ENCODE data around the gene ZNF525.
A peak's percentile ranks its signal among the peaks of the same experiment; 100 is the strongest.
"Not testable (repeated sequence)": the region's sequence is repeated elsewhere in the genome, so short reads cannot be mapped to it uniquely, and the experiment has no call there.

The ZNF525 gene

DNA sequence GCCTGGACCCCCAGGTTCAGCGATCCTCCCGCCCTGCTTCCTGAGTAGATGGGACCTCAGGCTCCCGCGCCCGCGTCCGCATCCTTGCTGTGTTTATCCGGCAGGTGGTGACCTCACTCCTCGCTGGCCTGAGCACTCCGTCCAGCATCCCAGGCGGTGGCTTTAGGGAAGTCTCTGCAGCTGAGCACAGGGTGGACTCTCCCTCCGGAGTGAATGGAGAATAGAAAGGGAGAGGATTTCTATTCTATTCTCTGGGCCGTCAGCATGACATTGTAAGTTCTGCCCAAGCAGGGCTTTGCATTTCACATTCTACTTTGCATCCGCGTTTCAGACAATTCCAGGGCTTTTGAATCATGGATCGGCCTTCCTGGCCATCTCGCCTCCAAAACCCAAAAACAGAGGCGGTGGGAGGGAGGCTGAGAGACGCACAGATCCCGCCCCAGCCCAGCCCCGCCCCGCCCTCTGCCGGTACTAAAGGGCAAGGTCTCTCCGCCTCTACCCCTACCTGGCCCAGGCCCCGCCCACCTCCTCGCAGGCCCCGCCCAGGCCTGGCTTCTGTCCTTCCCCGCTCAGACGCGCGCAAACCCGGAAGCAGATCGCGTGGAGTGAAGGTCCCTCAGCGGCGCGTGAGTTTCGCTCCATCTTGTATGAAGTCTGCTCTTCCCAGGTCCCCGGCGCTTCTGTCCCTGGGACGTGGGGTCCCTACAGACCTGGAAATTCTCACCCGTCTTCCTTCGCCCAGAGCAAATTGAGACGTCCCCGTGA, at the start of gene ZNF525:
ZNF525 (plus strand) TSS at position 572 of the 765 bp plus-strand sequence. CDS start 6,577 bp downstream, outside the sequence.
- DNase-seq (ENCODE audit: low read depth) = peak; percentile 85

DNA sequence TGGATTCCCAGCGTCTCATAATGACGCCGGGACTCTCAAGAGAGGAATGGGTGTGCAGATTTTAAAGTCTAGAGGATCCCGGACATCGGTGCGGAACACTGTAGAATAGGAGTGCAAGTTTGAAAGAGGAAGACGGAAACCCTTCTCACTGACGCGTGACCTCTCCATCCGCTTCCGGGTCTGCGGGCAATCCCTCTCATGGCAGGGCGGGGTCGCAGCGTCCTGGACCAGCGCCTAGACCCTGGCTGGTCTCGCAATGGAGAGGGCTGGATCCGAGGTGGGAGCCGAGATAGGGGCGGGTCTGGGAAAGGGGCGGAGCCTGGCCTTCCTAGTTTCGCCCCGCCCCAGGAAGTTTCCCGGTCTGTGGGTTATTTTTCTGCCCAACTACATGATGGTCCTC, 36.5 kb upstream of the ZNF525 start:
- DNase-seq (ENCODE audit: low read depth) = no peak

DNA sequence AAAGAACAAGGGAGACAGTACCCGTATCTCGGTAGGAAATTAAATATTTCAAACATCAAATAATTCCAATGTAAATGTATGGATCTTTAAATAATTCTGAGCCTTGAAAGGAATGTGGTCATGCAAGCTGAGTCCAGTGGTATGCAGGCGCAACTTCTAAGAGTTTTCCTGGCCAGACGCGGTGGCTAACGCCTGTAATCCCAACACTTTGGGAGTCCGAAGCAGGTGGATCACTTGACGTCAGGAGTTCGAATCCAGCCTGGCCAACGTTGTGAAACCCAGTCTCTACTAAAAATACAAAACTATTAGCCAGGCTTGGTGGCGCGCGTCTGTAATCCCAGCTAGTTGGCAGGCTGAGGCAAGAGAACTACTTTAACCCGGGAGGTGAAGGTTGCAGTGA, 33.0 kb upstream of the ZNF525 start:
- DNase-seq (ENCODE audit: low read depth) = no peak

DNA sequence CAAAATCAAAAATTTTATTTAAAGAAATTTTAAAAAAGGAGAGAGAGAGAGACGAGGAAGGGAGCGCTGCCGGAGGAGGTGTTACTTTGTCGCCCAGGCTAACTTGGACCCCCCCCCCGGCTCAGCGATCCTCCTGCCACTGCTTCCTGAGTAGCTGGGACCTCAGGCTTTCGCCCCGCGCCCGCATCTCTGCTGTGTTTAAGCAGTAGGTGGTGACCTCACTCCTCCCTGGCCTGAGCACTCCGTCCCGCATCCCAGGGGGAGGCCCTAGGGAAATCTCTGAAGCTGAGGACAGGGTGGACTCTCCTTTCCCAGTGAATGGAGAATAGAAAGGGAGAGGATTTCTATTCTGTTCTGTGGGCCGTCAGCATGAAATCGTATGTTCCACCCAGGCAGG, 32.4 kb upstream of the ZNF525 start:
- no peak for DNase-seq (ENCODE audit: low read depth)

DNA sequence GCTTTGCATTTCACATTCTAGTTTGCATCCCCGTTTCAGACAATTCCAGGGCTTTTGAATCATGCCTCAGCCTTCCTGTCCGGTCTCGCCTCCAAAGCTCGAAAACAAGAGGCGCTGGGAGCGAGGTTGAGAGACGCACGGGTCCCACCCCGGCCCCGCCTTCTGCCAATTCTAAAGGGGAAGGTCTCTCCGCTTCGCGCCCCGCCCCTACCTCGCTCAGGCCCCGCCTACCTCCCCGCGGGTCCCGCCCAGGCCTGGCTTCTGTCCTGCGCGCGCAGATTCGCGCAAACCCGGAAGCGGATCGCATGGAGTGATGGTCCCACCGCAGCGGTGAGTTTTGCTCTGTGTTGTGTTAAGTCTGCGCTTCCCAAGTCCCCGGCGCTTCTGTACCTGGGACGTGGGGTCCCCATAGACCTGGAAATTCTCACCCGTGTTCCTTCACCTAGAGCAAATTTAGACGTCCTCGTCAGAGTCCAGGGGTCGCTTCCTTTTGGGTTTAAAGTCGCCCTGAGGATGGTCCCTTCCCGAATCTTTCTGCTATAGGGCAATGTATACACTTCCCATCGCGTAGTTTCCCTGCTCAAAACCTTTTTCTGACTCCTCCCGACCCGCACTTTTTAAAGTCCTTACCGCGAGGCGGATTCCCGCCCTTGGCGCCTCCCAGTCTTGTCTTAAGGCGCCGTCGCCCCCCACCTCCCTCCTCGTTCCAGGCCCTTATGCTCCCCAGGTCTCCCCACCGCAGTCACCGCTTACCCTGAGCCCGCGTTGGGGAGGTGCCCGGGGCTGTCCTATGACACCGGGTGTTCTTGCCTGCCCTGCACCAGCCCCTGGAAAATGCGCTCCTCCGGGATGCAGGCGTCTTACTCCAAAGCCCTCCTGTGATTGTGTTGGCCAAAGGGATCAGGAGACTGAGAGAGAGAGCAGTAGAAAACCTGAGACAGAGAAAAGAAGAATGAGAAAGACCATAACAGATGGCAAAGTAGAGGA, 31.7 kb upstream of the ZNF525 start, which contains the start of gene ZNF845:
ZNF845 (plus strand) TSS at position 287 of the 987 bp plus-strand sequence. CDS start 7,559 bp downstream, outside the sequence.
- peak; percentile 96 for DNase-seq (ENCODE audit: low read depth)

DNA sequence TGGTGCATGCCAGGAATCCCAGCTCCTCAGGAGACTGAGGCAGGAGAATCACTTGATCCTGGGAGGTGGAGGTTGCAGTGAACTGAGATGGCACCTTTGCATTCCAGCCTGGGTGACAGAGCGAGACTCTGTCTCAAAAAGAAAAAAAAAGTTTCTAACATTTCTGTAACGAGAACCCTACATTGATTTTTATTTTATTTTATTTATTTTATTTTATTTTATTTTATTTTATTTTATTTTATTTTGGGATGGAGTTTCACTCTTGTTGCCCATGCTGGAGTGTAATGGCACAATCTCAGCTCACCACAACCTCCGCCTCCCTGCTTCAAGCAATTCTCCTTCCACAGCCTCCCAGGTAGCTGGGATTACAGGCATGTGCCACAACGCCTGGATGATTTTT, 21.1 kb upstream of the ZNF525 start:
- DNase-seq (ENCODE audit: low read depth) = not testable (repeated sequence)

DNA sequence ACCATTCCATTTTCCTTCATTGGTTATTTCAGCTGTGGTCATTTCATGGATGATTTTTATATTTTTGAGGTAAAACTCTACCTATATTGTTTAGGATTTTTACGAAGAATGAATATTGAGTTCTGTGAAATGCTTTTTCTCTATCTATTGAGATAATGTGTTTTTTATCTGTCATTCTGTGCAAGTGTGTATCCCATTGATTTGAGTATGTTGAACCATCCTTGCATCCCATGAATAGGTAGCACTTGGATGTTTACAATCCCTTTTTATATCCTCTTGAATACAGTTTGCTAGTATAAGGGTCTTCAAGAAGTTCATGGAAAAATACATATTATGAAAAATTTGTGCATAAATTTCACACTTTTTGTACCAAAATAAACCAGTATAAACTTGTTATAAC, 9.8 kb upstream of the ZNF525 start:
- DNase-seq (ENCODE audit: low read depth) = no peak

DNA sequence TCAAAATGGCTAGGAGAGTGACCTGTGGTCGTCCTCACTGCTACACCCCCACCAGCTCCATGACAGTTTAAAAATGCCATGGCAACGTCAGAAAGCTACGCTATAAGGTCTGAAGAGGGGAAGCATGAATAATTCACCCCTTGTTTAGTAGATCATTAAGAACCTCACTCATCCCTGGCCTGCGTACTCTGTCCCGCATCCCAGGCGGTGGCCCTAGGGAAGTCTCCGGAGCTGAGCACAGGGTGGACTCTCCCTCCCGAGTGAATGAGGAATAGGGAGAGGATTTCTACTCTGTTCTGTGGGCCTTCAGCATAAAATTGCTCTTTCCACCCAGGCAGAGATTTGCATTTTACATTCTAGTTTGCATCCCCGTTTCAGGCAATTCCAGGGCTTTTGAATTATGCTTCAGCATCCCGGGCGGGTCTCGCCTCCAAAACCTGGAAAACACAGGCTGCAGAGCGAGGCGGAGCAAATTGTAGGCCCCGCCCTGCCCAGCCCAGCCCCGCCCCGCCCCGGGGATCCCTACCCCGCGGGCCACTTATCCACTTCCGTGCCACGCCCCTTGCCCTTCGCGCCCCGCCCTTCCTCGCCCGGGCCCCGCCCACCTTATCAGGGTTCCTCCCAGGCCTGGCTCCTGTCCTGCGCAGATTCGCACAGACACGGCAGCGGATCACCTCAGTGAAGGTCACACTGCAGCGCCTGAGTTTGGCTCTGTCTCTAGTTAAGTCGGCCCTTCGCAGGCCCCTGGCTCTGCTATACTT, 7.5 kb upstream of the ZNF525 start:
- no peak for DNase-seq (ENCODE audit: low read depth)

DNA sequence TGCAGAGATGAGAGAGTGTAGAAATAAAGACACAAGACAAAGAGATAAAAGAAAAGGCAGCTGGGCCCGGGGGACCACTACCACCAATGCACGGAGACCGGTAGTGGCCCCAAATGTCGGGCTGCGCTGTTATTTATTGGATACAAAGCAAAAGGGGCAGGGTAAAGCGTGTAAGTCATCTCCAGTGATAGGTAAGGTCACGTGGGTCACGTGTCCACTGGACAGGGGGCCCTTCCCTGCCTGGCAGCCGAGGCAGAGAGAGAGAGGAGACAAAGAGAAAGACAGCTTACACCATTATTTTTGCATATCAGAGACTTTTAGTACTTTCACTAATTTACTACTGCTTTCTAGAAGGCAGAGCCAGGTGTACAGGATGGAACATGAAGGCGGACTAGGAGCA, 5.4 kb upstream of the ZNF525 start:
- not testable (repeated sequence) for DNase-seq (ENCODE audit: low read depth)

DNA sequence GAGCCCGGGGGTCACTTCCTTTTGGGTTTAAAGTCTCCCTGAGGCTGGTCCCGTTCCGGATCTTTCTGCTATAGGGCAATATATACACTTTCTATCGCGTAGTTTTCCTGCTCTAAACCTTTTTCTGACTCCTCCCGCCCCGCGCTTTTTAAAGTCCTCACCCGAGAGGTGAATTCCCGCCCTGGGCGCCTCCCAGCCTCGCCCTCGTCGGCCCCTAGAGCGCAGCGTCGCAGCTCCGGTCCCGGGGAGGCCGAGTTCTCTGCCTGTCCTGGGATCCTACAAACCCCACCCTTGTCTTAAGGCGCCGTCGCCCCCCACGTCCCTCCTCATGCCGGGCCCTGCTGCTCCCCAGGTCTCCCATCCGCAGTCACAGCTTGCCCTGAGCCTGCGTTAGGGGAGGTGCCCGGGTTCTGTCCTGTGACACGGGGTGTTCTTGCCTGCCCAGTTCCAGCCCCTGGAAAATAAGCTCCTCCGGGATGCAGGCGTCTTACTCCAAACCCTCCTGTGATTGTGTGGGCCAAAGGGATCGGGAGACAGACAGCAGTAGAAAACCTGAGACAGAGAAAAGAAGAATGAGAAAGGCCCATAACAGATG, 491 bp downstream of the ZNF525 start:
- DNase-seq (ENCODE audit: low read depth) = peak; percentile 1

DNA sequence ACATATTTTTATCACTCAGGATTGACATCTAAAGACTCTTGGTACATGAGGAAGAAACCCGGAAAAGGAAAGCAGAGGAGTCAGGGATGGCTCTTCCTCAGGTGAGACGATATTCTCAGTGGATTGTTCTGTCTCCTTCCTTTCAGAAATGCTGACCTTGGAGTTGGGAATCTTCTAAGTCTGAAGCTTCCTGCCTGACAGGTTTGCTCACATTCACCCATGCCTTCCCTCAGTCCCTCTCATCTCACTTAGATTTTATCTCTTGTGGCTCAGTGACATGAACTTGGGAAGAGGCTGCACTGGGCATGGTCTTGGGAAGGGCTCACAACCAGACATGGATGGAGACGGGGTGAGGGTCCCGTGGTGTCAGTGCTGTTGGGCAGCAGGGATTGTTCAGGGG, 6.7 kb downstream of the ZNF525 start:
- DNase-seq (ENCODE audit: low read depth) = no peak

DNA sequence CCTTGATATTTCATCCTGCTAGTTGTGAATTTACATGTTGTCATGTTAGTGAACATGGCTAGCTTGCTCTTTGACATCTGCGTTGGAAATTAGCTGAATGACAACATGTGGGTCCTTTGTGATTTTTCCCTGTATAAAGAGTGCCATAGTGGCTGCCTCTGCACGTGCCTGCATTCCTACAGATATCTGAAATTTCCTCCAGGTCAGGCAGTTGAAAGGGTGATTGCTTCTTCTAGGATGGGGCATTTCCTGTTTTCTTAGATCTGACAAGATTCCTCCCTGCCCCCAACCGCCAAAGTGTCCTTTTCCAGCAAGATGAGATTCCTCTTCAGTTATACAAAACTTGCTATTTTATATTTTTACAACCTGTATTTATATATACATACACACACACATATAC, 8.8 kb downstream of the ZNF525 start:
- no peak for DNase-seq (ENCODE audit: low read depth)

DNA sequence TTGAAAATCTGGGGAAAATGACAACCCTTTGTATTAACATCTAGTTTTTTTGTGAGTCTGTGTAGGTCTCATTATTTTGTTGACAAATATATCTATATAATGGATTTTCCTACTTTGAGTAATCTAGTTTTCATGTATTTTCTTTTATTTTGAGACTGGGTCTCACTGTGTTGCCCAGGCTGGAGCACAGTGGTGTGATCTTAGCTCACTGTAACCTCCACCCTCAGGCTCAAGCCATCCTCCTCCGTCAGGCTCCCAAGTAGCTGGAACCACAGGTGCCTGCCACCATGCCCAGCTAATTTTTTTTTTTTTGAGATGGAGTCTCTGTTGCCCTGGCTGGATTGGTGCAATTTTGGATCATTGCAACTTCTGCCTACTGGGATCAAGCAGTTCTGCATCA, 9.2 kb downstream of the ZNF525 start:
- no peak for DNase-seq (ENCODE audit: low read depth)

DNA sequence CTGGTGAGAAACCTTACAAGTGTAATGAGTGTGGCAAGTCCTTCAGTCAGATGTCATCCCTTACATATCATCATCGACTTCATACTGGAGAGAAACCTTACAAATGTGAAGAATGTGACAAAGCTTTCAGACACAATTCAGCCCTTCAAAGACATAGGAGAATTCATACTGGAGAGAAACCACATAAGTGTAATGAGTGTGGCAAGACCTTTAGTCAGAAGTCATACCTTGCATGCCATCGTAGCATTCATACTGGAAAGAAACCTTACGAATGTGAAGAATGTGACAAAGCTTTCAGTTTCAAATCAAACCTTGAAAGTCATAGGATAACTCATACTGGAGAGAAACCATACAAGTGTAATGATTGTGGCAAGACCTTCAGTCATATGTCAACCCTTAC, 15.9 kb downstream of the ZNF525 start:
- no peak for DNase-seq (ENCODE audit: low read depth)

DNA sequence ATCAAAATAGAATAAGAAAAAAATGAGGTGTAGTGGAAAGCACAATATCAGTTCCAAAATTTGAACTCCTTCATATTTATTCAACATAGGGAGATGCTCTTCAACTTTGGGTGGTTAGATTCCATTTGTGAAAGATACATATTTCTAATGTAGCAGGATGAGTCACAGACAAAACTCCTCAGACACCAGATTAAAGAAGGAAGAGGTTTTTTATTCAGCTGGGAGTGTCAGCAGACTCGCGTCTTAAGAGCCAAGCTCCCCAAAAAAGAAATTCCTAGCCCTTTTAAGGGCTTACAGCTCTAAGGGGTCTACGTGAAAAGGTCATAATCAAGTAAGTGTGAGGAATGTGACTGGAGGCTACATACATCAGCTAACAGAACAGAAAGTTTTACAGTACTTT, 22.7 kb downstream of the ZNF525 start:
- no peak for DNase-seq (ENCODE audit: low read depth)

DNA sequence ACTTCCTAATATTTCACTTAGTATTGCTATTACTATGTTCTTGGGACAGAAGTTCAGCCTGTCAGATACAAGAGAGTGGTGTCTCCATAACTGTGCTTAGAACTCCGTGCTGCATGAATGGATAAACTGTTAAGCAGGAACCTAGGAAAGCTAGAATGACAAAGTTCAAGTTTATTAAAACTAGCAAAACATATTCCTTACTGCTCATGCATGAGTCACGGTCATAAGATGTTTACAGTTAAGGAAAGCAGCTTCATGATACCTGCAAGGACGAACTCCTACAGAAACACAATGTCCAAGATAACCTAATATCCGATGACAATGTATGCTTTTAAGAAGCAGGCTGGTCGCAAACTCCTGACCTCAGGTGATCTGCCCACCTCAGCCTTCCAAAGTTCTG, 23.4 kb downstream of the ZNF525 start:
- DNase-seq (ENCODE audit: low read depth) = no peak

DNA sequence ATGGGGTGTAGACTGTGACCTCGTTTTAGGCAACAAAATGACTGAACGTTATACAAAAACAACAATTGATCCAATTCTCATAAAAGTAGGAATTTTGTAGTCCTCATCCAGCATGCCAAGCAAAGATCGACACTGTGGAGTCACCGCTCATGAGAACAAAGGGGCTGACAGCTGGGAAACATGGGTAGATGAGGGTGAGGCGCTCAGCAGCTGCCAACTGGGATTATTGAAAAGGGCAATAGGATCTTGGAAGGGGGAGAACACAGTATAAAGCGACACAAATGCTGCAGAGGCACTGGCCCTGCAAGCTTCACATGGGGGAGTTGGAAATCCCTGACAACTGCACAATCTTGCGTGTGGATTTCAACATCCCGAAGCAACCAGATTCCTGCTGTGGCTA, 24.1 kb downstream of the ZNF525 start:
- DNase-seq (ENCODE audit: low read depth) = no peak

DNA sequence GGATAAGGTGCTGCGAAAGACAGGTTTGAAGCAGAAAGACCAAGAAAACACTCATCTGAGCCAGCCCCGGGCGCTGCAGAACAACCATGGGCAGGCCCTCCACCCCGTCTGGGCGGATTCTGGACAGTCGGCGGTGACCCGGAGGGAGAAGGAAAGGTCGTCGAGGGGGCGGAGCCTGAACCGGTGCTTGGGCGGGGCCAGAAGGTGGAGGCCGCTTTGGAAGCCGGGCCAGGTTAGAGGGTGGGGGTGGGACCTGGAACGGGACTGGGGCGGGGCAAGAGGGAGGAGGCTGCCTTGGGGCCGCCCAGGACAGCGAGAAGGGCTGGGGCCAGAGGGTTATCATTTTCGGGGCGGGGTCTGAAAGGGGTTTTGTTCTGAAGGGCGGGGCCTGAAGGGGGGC, 24.5 kb downstream of the ZNF525 start:
- no peak for DNase-seq (ENCODE audit: low read depth)

DNA sequence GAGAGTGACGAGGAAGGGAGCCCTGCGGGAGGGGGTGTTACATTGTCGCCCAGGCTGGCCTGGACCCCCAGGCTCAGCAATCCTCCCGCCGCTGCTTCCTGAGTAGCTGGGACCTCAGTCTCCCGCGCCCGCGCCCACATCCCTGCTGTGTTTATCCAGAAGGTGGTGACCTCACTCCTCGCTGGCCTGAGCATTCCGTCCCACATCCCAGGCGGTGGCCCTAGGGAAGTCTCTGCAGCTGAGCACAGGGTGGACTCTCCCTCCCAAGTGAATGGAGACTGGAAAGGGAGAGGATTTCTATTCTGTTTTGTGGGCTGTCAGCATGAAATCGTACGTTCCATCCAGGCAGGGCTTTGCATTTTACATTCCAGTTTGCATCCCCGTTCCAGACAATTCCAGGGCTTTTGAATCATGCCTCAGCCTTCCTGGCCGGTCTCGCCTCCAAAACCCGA, 29.0 kb downstream of the ZNF525 start:
- no peak for DNase-seq (ENCODE audit: low read depth)

DNA sequence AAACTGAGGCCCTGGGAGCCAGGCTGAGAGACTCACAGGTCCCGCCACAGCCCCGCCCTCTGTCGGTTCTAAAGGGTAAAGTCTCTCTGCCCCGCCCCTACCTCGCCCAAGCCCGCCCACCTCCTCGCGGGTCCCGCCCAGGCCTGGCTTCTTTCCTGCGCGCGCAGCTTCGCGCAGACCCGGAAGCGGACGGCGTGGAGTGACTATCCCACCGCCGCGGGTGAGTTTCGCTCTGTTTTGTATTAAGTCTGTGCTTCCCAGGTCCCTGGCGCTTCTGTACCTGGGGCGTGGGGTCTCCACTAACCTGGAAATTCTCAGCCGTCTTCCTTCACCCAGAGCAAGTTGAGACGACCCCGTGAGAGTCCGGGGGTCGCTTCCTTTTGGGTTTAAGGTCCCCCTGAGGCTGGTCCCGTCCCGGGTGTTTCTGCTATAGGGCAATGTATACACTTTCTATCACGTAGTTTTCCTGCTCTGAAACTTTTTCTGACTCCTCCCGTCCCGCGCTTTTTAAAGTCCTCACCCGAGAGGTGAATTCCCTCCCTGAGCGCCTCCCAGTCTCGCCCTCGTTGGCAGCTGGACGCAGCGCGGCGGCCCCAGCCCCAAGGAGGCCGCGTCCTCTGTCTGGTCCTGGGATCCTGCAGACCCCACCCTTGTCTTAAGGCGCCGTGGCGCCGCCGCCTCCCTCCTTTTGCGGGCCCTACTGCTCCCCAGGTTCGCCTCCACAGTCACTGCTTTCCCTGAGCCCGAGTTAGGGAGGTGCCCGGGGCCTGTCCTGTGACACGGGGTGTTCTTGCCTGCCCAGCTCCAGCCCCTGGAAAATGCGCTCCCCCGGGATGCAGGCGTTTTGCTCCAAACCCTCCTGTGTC, 29.7 kb downstream of the ZNF525 start, which contains the start of gene ZNF765:
ZNF765 (plus strand) TSS at position 176 of the 866 bp plus-strand sequence. CDS start 2,867 bp downstream, outside the sequence.
- peak; percentile 93 for DNase-seq (ENCODE audit: low read depth)
